IMR-90 (cell line): ENCODE data around the gene SPNS2. TPM values are rescaled to one million over a fixed set of nuclear protein-coding genes. Genes with fewer than 3 reads are reported as not detected.
A peak's percentile ranks its signal among the peaks of the same experiment; 100 is the strongest.

Experiments used
- ATAC-seq: fragments of 200-7000 bp; cut with Tn5 transposase; 2 replicates; pipeline ENCODE4 v1.9.1; 2020; ENCODE audit warnings: low read depth, mild to moderate bottlenecking, moderate library complexity
- BruUV-seq: library from RNA; stranded (reverse); fragments of 400-500 nt; replicated peaks from 2 replicates; lab custom pipeline; 2021; lab: Mats Ljungman, UMichigan
- CTCF ChIA-PET: fragments of 300-600 bp; formaldehyde crosslinking; extraction: SDS; loops from one replicate; lab custom pipeline; 2021; ENCODE audit warnings: antibody characterized with exemption; lab: Yijun Ruan, JAX
- POLR2A ChIA-PET: fragments of 300-600 bp; sonication (Branson Sonifier 250); formaldehyde crosslinking; loops from one replicate; lab custom pipeline; 2022; ENCODE audit warnings: antibody characterized with exemption; ENCODE audit not compliant: unreplicated experiment; lab: Charles Lee
- DNase-seq: peaks from one replicate; pipeline ENCODE4 v3.0.0; 2013
- H2AFZ ChIP-seq: replicated peaks from 2 replicates; pipeline ENCODE3; 2013; ENCODE audit warnings: low read length, mild to moderate bottlenecking; ENCODE audit not compliant: poor library complexity
- H2AK5ac ChIP-seq: 2 replicates; pipeline ENCODE4 v1.6.1; 2013; ENCODE audit warnings: low read depth, low read length, inconsistent platforms
- H2AK9ac ChIP-seq: replicated peaks from 2 replicates; pipeline ENCODE3; 2013; ENCODE audit warnings: mild to moderate bottlenecking, low read depth, low read length, moderate library complexity; ENCODE audit not compliant: poor library complexity
- H2BK120ac ChIP-seq: 2 replicates; pipeline ENCODE4 v1.6.1; 2013; ENCODE audit warnings: low read depth, low read length, inconsistent platforms
- H2BK15ac ChIP-seq: 3 replicates; pipeline ENCODE4 v1.6.1; 2013; ENCODE audit warnings: low read depth, low read length, inconsistent platforms
- H2BK20ac ChIP-seq: 2 replicates; pipeline ENCODE4 v1.6.1; 2013; ENCODE audit warnings: low read depth, mild to moderate bottlenecking, inconsistent platforms, low read length, moderate library complexity
- H2BK5ac ChIP-seq: 2 replicates; pipeline ENCODE4 v1.6.1; 2013; ENCODE audit warnings: mild to moderate bottlenecking, low read depth, low read length, inconsistent platforms; ENCODE audit not compliant: poor library complexity, severe bottlenecking
- H3K14ac ChIP-seq: replicated peaks from 2 replicates; pipeline ENCODE4 v1.6.1; 2013; ENCODE audit warnings: low read depth, low read length, inconsistent platforms
- H3K18ac ChIP-seq: 2 replicates; pipeline ENCODE4 v1.6.1; 2013; ENCODE audit warnings: low read depth, low read length, control low read depth
- H3K23ac ChIP-seq: 2 replicates; pipeline ENCODE4 v1.6.1; 2013; ENCODE audit warnings: low read depth, low read length, inconsistent platforms
- H3K27ac ChIP-seq: 2 replicates; pipeline ENCODE4 v1.5.1; 2013; ENCODE audit warnings: mild to moderate bottlenecking, control low read depth, low read length; ENCODE audit not compliant: insufficient read depth
- H3K27me3 ChIP-seq: 2 replicates; pipeline ENCODE4 v1.6.1; 2013; ENCODE audit warnings: low read length; ENCODE audit not compliant: control insufficient read depth, insufficient read depth
- H3K36me3 ChIP-seq: 2 replicates; pipeline ENCODE4 v1.6.1; 2013; ENCODE audit warnings: low read length, mixed read lengths; ENCODE audit not compliant: control insufficient read depth, insufficient read depth
- H3K4ac ChIP-seq: 2 replicates; pipeline ENCODE4 v1.6.1; 2013; ENCODE audit warnings: low read depth, low read length, inconsistent platforms
- H3K4me1 ChIP-seq: 2 replicates; pipeline ENCODE4 v1.6.1; 2013; ENCODE audit warnings: low read length, mixed read lengths; ENCODE audit not compliant: control insufficient read depth, insufficient read depth
- H3K4me2 ChIP-seq: 2 replicates; pipeline ENCODE4 v1.6.1; 2013; ENCODE audit warnings: low read depth, mild to moderate bottlenecking, control low read depth, low read length, moderate library complexity
- H3K4me3 ChIP-seq: 2 replicates; pipeline ENCODE4 v1.5.1; 2013; ENCODE audit warnings: low read depth, mild to moderate bottlenecking, control low read depth, low read length, moderate library complexity; ENCODE audit not compliant: insufficient read depth
- H3K56ac ChIP-seq: 2 replicates; pipeline ENCODE4 v1.6.1; 2013; ENCODE audit warnings: low read length, inconsistent platforms; ENCODE audit not compliant: insufficient read depth; ENCODE audit errors: extremely low read depth
- H3K79me1 ChIP-seq, 2 experiments: 2 replicates each; pipeline ENCODE4 v1.6.1; 2013; ENCODE audit warnings: low read length in 2 of 2, inconsistent platforms in 1 of 2, low read depth in 1 of 2
- H3K9ac ChIP-seq: 2 replicates; pipeline ENCODE4 v1.6.1; 2013; ENCODE audit warnings: low read depth, low read length, control low read depth
- H3K9me1 ChIP-seq: 2 replicates; pipeline ENCODE4 v1.6.1; 2013; ENCODE audit warnings: low read length, inconsistent platforms; ENCODE audit not compliant: insufficient read depth
- H3K9me3 ChIP-seq: 2 replicates; pipeline ENCODE4 v1.6.1; 2013; ENCODE audit warnings: low read length; ENCODE audit not compliant: control insufficient read depth, insufficient read depth
- H4K20me1 ChIP-seq: 2 replicates; pipeline ENCODE4 v1.6.1; 2013; ENCODE audit warnings: low read length, inconsistent platforms; ENCODE audit not compliant: insufficient read depth
- H4K5ac ChIP-seq: 2 replicates; pipeline ENCODE4 v1.6.1; 2013; ENCODE audit warnings: mild to moderate bottlenecking, low read depth, low read length, control low read depth
- H4K8ac ChIP-seq, 2 experiments: 2 replicates each; pipeline ENCODE4 v1.6.1; 2013; ENCODE audit warnings: low read depth in 2 of 2, low read length in 2 of 2, control low read depth in 1 of 2, inconsistent platforms in 1 of 2
- H4K91ac ChIP-seq: 2 replicates; pipeline ENCODE4 v1.6.1; 2013; ENCODE audit warnings: low read depth, low read length, inconsistent platforms; ENCODE audit not compliant: insufficient read depth
- FOS ChIP-seq: fragments of 150-350 bp; IDR thresholded peaks from 2 replicates; pipeline ENCODE4 v1.6.1; 2016; ENCODE audit warnings: low read depth, low read length
- MAFK ChIP-seq: IDR thresholded peaks from 2 replicates; pipeline ENCODE4 v1.6.1; 2012; ENCODE audit warnings: low read depth, low read length, improper control_type of control experiment
- NFE2L2 ChIP-seq: fragments of 150-350 bp; IDR thresholded peaks from 2 replicates; pipeline ENCODE4 v1.6.1; 2016; ENCODE audit warnings: low read depth, mild to moderate bottlenecking, low read length
- RAD21 ChIP-seq: IDR thresholded peaks from 2 replicates; pipeline ENCODE4 v1.6.1; 2012; ENCODE audit warnings: low read length, improper control_type of control experiment
- WGBS, 2 experiments: methylation state at CpG; one replicate each; pipeline versions ENCODE4 v1.1.5 to v1.1.7; 2013; ENCODE audit warnings: missing lambda C conversion rate in 2 of 2; ENCODE audit not compliant: insufficient read length in 1 of 2; ENCODE audit errors: extremely low coverage in 2 of 2; 5-methylcytosine and 5-hydroxymethylcytosine counted together
- dilution Hi-C: fragments of 300-500 bp; cut with HindIII; formaldehyde crosslinking; loops from one replicate; pipeline ENCODE4 v1.14.3; 2018; ENCODE audit warnings: low sequenced_read_pairs; ENCODE audit not compliant: unreplicated experiment
- in situ Hi-C: fragments of 300-500 bp; cut with MboI; formaldehyde crosslinking; loops from 3 replicates; pipeline ENCODE4 v1.14.3; 2019; ENCODE audit warnings: low sequenced_read_pairs, inconsistent platforms, mixed read lengths
- intact Hi-C: fragments of 100-400 bp; cut with micrococcal nuclease; formaldehyde crosslinking; loops from 2 replicates; pipeline ENCODE4 v1.10.0; 2022
- polyA plus RNA-seq, 3 experiments: library from polyadenylated mRNA; depleted of rRNA; stranded (reverse); fragments of >200 nt; gene quantifications; 2 replicates each; pipeline ENCODE4 v1.2.3, GENCODE V29; 2012; ENCODE audit warnings: low replicate concordance in 1 of 3
- total RNA-seq: library from RNA; depleted of rRNA; stranded (reverse); fragments of >200 nt; gene quantifications from 2 replicates; pipeline ENCODE4 v1.2.3, GENCODE V29; 2012
- TF ChIP-seq, protein P1 (sequence below): conservative IDR thresholded peaks from 2 replicates; pipeline ENCODE4 v1.5.1; 2012; ENCODE audit warnings: mild to moderate bottlenecking, low read depth, low read length, improper control_type of control experiment

Gene SPNS2
- total and polyA plus RNA-seq, 2 of the 4 experiments (the other 2 are of a cell fraction): under 0.01 TPM; not detected in 1

DNA sequence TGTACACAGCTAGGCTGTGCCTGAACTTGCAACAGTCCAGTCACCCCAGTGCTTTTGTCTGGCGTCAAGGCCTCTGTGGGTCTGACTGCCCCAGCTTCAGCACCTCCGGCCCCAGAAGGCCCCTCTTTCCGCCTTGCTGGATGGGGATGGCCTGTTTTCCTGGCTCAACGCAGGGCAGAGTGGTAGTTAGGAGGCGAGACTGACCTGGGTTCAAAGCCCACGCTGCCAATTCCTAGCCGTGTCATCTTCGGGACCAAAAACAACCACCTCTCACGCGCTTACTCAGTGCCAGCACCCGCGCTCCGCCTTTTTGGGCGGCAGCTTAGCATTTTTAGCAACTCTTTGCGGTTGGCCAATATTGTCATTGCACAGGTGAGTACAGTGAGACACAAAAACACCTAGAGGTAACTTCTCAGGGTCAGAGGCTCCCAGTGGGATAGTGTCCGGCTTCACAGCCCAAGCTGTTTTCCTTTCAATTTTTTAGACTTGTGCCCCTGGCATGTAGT lies 51.9 kb downstream of the SPNS2 start:
- dilution Hi-C loops: no loop called here
- ATAC-seq (no peak), DNase-seq (no peak)
- Histone ChIP-seq H3K14ac (no peak overlapping the region), H4K20me1 (peaks cover 3% of the 10 kb centered on the region; the same call in 1 of the 2 replicates), H3K27me3 (no peaks in the 10 kb centered on the region), H3K23ac (no peak overlapping the region), H3K27ac (no peak overlapping the region), H4K8ac (no peak overlapping the region), H3K4me3 (no peak overlapping the region), H4K91ac (no peak overlapping the region), H2AK5ac (no peak overlapping the region), H2BK20ac (no peak overlapping the region), H3K4me2 (no peak overlapping the region), H3K9me3 (no peaks in the 10 kb centered on the region), H2BK15ac (no peak overlapping the region), H3K4me1 (peaks cover 7% of the 10 kb centered on the region), H3K9ac (no peak overlapping the region), H2AFZ (no peak overlapping the region), H3K36me3 (peaks cover 58% of the 10 kb centered on the region), H4K5ac (no peak overlapping the region), H3K18ac (no peak overlapping the region), H2BK5ac (no peak overlapping the region), H3K79me1 (peaks cover 9 to 36% of the 10 kb centered on the region in 2 experiments), H3K56ac (no peak overlapping the region), H3K4ac (no peak overlapping the region), H3K9me1 (peaks cover 6% of the 10 kb centered on the region; the same call in 1 of the 2 replicates), H2AK9ac (peak overlapping the region; percentile 28), H2BK120ac (no peak overlapping the region)
- POLR2A ChIA-PET: no interaction called here
- no peak for TF ChIP-seq NFE2L2
- no peak for TF ChIP-seq FOS
- TF ChIP-seq, protein P1, sequence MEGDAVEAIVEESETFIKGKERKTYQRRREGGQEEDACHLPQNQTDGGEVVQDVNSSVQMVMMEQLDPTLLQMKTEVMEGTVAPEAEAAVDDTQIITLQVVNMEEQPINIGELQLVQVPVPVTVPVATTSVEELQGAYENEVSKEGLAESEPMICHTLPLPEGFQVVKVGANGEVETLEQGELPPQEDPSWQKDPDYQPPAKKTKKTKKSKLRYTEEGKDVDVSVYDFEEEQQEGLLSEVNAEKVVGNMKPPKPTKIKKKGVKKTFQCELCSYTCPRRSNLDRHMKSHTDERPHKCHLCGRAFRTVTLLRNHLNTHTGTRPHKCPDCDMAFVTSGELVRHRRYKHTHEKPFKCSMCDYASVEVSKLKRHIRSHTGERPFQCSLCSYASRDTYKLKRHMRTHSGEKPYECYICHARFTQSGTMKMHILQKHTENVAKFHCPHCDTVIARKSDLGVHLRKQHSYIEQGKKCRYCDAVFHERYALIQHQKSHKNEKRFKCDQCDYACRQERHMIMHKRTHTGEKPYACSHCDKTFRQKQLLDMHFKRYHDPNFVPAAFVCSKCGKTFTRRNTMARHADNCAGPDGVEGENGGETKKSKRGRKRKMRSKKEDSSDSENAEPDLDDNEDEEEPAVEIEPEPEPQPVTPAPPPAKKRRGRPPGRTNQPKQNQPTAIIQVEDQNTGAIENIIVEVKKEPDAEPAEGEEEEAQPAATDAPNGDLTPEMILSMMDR: no peak
- TF ChIP-seq MAFK: no peak
- TF ChIP-seq RAD21: no peak
- intact Hi-C loops: no loop called here
- 99% methylated on average over 14 of the region's 16 CpGs; no CpG with 5 or more reads in 1 of the 2 experiments for WGBS, 2 experiments
- CTCF ChIA-PET: no interaction called here
- in situ Hi-C loops: loop anchor here (10.0 kb wide), 1 partner anchor 56 kb away; the partner anchor contains the start of gene SPNS2
- no TSS peak for BruUV-seq
